Keratinocyte (primary cell): ENCODE data around the gene CHMP2B. TPM values are rescaled to one million over a fixed set of nuclear protein-coding genes. Genes with fewer than 3 reads are reported as not detected.
A peak's percentile ranks its signal among the peaks of the same experiment; 100 is the strongest.
"Not testable (repeated sequence)": the region's sequence is repeated elsewhere in the genome, so short reads cannot be mapped to it uniquely, and the experiment has no call there.

ENCODE experiments used
- DNase-seq: peaks from one replicate; pipeline ENCODE4 v3.0.0-alpha.2; 2011; ENCODE audit warnings: low read depth, missing footprints, low spot score
- FAIRE-seq: peaks from 2 replicates; lab custom pipeline; 2011; peaks lifted over from hg19 to GRCh38; lab: Jason Lieb, UNC
- H2AFZ ChIP-seq: 2 replicates; pipeline ENCODE4 v1.6.0; 2012; ENCODE audit warnings: low read length, control low read depth, inconsistent platforms; ENCODE audit not compliant: control insufficient read depth
- H3K27ac ChIP-seq: 2 replicates; pipeline ENCODE4 v1.5.1; 2011; ENCODE audit warnings: low read length; ENCODE audit not compliant: control insufficient read depth, insufficient read depth
- H3K27me3 ChIP-seq: 3 replicates; pipeline ENCODE4 v1.6.0; 2011; ENCODE audit warnings: low read length; ENCODE audit not compliant: control insufficient read depth, insufficient read depth; ENCODE audit errors: extremely low read depth
- H3K36me3 ChIP-seq, 2 experiments: 2 replicates in 1 of 2; 3 replicates in 1 of 2; pipeline ENCODE4 v1.5.1; 2011; ENCODE audit warnings: low read length in 2 of 2, mild to moderate bottlenecking in 1 of 2; ENCODE audit not compliant: control insufficient read depth in 2 of 2, insufficient read depth in 2 of 2; ENCODE audit errors: extremely low read depth in 1 of 2
- H3K4me1 ChIP-seq: 3 replicates; pipeline ENCODE4 v1.5.1; 2011; ENCODE audit warnings: low read length; ENCODE audit not compliant: control insufficient read depth, insufficient read depth; ENCODE audit errors: extremely low read depth
- H3K4me2 ChIP-seq: 3 replicates; pipeline ENCODE4 v1.6.0; 2011; ENCODE audit warnings: low read depth, low read length; ENCODE audit not compliant: control insufficient read depth, insufficient read depth; ENCODE audit errors: extremely low read depth
- H3K4me3 ChIP-seq, 3 experiments: fragments of 200-600 bp in 1 of 3; sonication (generic) in 1 of 3; 2 replicates in 2 of 3; 3 replicates in 1 of 3; pipeline ENCODE4 v1.5.1; 2011 to 2016; ENCODE audit warnings: low read length in 3 of 3, mild to moderate bottlenecking in 3 of 3, control low read depth in 2 of 3, inconsistent platforms in 1 of 3, low read depth in 1 of 3, mixed read lengths in 1 of 3, mixed run types in 1 of 3, moderate library complexity in 1 of 3; ENCODE audit not compliant: control insufficient read depth in 2 of 3, insufficient read depth in 2 of 3; ENCODE audit errors: extremely low read depth in 1 of 3
- H3K79me2 ChIP-seq: 2 replicates; pipeline ENCODE4 v1.6.0; 2012; ENCODE audit warnings: low read length; ENCODE audit not compliant: control insufficient read depth, insufficient read depth
- H3K9ac ChIP-seq: 3 replicates; pipeline ENCODE4 v1.6.0; 2011; ENCODE audit warnings: low read length; ENCODE audit not compliant: control insufficient read depth, insufficient read depth; ENCODE audit errors: extremely low read depth
- H3K9me1 ChIP-seq: 3 replicates; pipeline ENCODE4 v1.6.0; 2011; ENCODE audit warnings: low read length; ENCODE audit not compliant: control insufficient read depth, insufficient read depth; ENCODE audit errors: extremely low read depth
- H3K9me3 ChIP-seq: 2 replicates; pipeline ENCODE4 v1.5.1; 2012; ENCODE audit warnings: low read depth, low read length; ENCODE audit not compliant: control insufficient read depth
- H4K20me1 ChIP-seq: 3 replicates; pipeline ENCODE4 v1.6.0; 2011; ENCODE audit warnings: low read length; ENCODE audit not compliant: control insufficient read depth, insufficient read depth; ENCODE audit errors: extremely low read depth
- EZH2 ChIP-seq: IDR thresholded peaks from one replicate; pipeline ENCODE4 v1.6.1; 2012; ENCODE audit warnings: inconsistent platforms, mild to moderate bottlenecking, low read length, moderate library complexity
- dilution Hi-C: fragments of 300-500 bp; cut with MboI; formaldehyde crosslinking; loops from one replicate; pipeline ENCODE4 v1.7.0; 2020; ENCODE audit warnings: low sequenced_read_pairs; ENCODE audit not compliant: extremely low pct_ligation_motif_present
- polyA plus RNA-seq, 5 experiments: library from polyadenylated mRNA; depleted of rRNA in 3 of 5; stranded (reverse) in 3 of 5; stranded (forward) in 1 of 5; unstranded in 1 of 5; fragments of >200 nt; gene quantifications; 1 replicate in 1 of 5; 2 replicates in 3 of 5; 3 replicates in 1 of 5; pipeline versions ENCODE4 v1.2.1 to v1.2.3, GENCODE V29; 2011 to 2012; ENCODE audit warnings: missing spikeins in 2 of 5, low read depth in 1 of 5, low replicate concordance in 1 of 5
- small RNA-seq, 3 experiments: library from RNA; depleted of rRNA; stranded (forward); fragments of <200 nt; gene quantifications; one replicate each; pipeline ENCODE3, GENCODE V24; 2012; ENCODE audit warnings: low read depth in 3 of 3, low replicate concordance in 1 of 3; ENCODE audit not compliant: insufficient read length in 3 of 3
- TF ChIP-seq, protein P1 (sequence below), 3 experiments: IDR thresholded peaks in 1 of 3; conservative IDR thresholded peaks in 1 of 3; optimal IDR thresholded peaks in 1 of 3; 2 replicates in 2 of 3; 3 replicates in 1 of 3; pipeline versions ENCODE3 to v1.5.1; 2011; ENCODE audit warnings: low read length in 3 of 3, mild to moderate bottlenecking in 3 of 3, moderate library complexity in 2 of 3, control low read depth in 1 of 3, inconsistent platforms in 1 of 3; ENCODE audit not compliant: insufficient read depth in 2 of 3; ENCODE audit errors: extremely low read depth in 1 of 3

CHMP2B gene
- polyA plus RNA-seq, 1 donor (not counting 4 experiments of a cell fraction or from before 2014, with no cell fraction given): 38.2 TPM

DNA sequence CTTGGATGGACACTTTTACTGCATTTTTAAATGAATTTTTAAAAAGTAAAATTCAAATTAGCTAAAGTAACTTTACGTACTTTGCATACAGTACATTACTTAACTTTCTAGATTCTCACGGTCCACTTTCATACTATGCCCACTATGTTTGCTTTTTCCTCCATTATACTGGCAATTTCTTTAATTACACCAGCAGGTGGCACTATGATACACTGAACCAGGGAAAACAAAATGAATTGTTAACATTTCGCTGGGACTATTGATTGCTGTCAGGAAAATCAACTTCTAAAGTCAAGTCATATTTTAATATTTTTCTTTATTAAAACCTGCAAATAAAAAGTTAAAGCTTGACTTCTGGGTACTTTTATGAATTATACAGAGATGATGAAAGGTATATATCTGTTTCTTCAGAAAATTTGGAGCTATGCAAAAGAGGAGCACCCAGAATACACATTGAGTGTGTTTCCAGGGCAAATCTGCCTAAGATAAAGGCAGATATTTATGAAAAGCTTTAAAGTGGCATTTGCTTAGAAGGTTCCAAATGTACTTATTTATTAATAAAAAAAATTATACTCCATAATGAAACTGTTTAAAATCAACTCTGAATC is 71.1 kb downstream of the CHMP2B start:
- dilution Hi-C loops: no loop called here
- H3K4me2 ChIP-seq: no peak overlapping the region
- no peak overlapping the region for H2AFZ ChIP-seq
- H3K27me3 ChIP-seq: no peaks in the 10 kb centered on the region
- no peaks in the 10 kb centered on the region for H3K4me1 ChIP-seq
- H3K9me3 ChIP-seq: no peaks in the 10 kb centered on the region
- no peak overlapping the region for H3K4me3 ChIP-seq
- H3K9ac ChIP-seq: no peak overlapping the region
- no peak overlapping the region for H3K27ac ChIP-seq
- TF ChIP-seq, protein P1, sequence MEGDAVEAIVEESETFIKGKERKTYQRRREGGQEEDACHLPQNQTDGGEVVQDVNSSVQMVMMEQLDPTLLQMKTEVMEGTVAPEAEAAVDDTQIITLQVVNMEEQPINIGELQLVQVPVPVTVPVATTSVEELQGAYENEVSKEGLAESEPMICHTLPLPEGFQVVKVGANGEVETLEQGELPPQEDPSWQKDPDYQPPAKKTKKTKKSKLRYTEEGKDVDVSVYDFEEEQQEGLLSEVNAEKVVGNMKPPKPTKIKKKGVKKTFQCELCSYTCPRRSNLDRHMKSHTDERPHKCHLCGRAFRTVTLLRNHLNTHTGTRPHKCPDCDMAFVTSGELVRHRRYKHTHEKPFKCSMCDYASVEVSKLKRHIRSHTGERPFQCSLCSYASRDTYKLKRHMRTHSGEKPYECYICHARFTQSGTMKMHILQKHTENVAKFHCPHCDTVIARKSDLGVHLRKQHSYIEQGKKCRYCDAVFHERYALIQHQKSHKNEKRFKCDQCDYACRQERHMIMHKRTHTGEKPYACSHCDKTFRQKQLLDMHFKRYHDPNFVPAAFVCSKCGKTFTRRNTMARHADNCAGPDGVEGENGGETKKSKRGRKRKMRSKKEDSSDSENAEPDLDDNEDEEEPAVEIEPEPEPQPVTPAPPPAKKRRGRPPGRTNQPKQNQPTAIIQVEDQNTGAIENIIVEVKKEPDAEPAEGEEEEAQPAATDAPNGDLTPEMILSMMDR (optimal IDR thresholded peaks at IDR 0.05 in 1 of 3, IDR thresholded peaks at IDR 0.05 in 1 of 3, conservative IDR thresholded peaks at IDR 0.05 in 1 of 3; ENCODE audit: extremely low read depth in 1 of 3, insufficient read depth in 2 of 3, low read length in 3 of 3): peak in 2 of 3 experiments; percentile 32 to 48
- TF ChIP-seq EZH2: no peak
- FAIRE-seq (no peak), DNase-seq (no peak)
- H3K79me2 ChIP-seq: no peaks in the 10 kb centered on the region
- no peaks in the 10 kb centered on the region for H3K9me1 ChIP-seq
- H4K20me1 ChIP-seq: no peaks in the 10 kb centered on the region
- H3K36me3 ChIP-seq: no peaks in the 10 kb centered on the region

DNA sequence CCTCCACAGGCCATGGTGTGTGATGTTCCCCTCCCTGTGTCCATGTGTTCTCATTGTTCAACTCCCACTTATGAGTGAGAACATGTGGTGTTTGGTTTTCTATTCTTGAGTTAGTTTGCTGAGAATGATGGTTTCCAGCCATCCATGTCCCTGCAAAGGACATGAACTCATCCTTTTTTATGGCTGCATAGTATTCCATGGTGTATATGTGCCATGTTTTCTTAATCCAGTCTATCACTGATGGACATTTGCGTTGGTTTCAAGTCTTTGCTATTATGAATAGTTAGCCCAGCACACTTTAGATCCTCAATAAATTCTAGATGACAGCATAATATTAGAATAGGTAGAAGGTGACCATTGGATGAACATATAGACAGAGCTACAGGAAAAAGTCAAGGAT is 77.9 kb downstream of the CHMP2B start:
- H4K20me1 ChIP-seq, H3K27me3 ChIP-seq, H3K4me3 ChIP-seq, H3K9ac ChIP-seq, H3K4me2 ChIP-seq, H2AFZ ChIP-seq, FAIRE-seq, DNase-seq, H3K4me1 ChIP-seq, H3K9me1 ChIP-seq, H3K9me3 ChIP-seq, H3K27ac ChIP-seq, H3K36me3 ChIP-seq, H3K79me2 ChIP-seq, dilution Hi-C loops: not testable (repeated sequence)

Small RNAs within 50 kb of the gene (small RNA-seq; reads per million reads assigned to genes)
- 0 reads per million in 3 experiments for gene MIR4795

Other genes starting within 250 kb of the CHMP2B start
- 2.4 to 6.7 TPM (median 2.6 TPM) in 3 replicates for gene VGLL3, start 236.2 kb upstream of the CHMP2B start, polyA plus RNA-seq
- gene POU1F1, start 49.3 kb downstream of the CHMP2B start, polyA plus RNA-seq: not detected in 3 replicates